ENCODE data around the gene CFAP45. TPM values are rescaled to one million over a fixed set of nuclear protein-coding genes. Genes with fewer than 3 reads are reported as not detected.

Gene CFAP45
- polyA plus RNA-seq, 2 of the 4 experiments (the other 2 are of a cell fraction), result 0.67 to 0.89 TPM

DNA sequence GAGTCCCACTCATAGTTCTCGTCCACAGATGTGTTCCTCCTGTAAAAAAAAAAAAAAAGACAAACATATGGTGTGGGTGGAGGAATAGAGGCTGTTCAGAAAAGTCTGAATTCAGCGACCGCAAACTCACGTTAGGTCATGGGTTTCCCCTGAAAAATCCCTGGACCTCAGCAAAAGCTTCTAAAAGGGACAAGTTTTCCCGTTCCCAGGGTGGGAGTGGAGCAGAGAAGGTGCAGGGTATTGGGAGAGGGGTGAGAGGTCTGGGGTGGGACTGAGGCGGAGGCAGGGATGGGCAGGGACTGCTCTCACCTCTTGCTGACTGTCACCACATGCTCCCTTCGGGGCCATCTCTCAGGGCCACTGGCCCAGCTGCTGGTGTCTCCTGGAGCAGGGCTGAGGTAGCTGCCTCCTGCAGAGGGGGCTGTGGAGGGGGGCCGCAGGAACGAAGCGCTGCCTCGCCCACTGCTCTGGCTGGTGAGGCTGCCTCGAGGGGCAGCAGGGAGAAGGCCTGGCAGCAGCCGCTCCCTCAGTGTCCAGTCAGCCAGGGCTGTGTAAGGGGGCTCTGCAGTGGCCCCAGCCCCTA is 28.0 kb upstream of the CFAP45 start:
- WGBS (ENCODE audit: missing lambda C conversion rate), result 73% methylated on average over 11 of the region's 13 CpGs
- no peak for FAIRE-seq
- H3K4me2 ChIP-seq, result no peak overlapping the region
- no peak for DNase-seq (ENCODE audit: low read depth in 1 of 2, low spot score in 1 of 2)
- POLR2A ChIA-PET, result no interaction called here
- no peak for ATAC-seq
- TF ChIP-seq, protein P1, sequence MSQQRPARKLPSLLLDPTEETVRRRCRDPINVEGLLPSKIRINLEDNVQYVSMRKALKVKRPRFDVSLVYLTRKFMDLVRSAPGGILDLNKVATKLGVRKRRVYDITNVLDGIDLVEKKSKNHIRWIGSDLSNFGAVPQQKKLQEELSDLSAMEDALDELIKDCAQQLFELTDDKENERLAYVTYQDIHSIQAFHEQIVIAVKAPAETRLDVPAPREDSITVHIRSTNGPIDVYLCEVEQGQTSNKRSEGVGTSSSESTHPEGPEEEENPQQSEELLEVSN (IDR thresholded peaks at IDR 0.05; ENCODE audit: borderline replicate concordance, low read depth), result no peak
- TF ChIP-seq ESRRA (IDR thresholded peaks at IDR 0.05; ENCODE audit: borderline replicate concordance, low read length) (no peak), RAD21 (conservative IDR thresholded peaks at IDR 0.05 in 1 of 2, IDR thresholded peaks at IDR 0.05 in 1 of 2) (no peak), CEBPB (IDR thresholded peaks at IDR 0.05) (no peak), FOXS1 (CRISPR knock-in tag; IDR thresholded peaks at IDR 0.05) (no peak), CTCF (IDR thresholded peaks at IDR 0.05) (no peak)
- H3K27ac ChIP-seq, result peak overlapping the region in 1 of 2 experiments; percentile 37; a peak in 2 of 6 replicates
- peaks cover 12% of the 10 kb centered on the region for H3K4me1 ChIP-seq
- no peaks in the 10 kb centered on the region for H3K9me3 ChIP-seq
- CTCF ChIA-PET, result interaction anchor here (1.7 to 22.4 kb wide), 3 partner anchors 9 to 81 kb away, joined by 7 to 665 read pairs (median 99); partner anchors contain the start of gene IGSF9
- no peak overlapping the region for H3K4me3 ChIP-seq

DNA sequence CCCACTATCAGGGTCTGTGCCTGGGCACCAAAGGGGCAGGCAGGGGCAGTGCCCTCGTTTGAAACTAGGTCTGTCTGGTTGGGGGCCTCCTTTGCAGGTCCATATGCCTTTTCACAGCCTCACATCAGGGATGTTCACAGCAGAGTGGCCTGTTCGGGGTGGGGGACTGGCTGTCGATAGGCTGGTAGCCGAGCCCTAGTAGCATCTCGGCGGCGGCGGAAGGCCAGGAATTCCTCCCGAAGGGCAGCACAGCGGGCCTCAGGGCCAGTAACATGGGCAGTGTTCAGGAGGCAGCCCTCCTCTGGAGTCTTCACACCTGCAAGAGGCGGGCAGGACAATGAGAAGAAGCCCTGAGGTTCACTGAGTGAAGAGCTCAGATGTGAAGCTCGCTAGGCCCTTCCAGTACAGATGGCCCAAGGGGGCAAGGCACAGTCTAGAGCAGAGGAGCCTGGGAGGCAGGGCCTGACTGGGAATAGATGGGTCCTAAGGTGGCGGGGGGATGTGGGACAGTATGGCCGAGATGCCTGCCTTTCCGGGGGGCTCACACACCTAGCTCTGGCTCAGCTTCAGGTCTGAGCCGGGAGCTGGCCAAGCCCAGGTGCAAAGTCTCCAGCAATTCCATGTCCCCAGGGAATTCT is 27.4 kb upstream of the CFAP45 start:
- CTCF ChIA-PET, result interaction anchor here (1.7 to 22.4 kb wide), 3 partner anchors 9 to 81 kb away, joined by 7 to 665 read pairs (median 99); partner anchors contain the start of gene IGSF9
- WGBS (ENCODE audit: missing lambda C conversion rate), result 91% methylated on average over 15 of the region's 16 CpGs

GRCh38 chr1:159925719-159926078 is 25.7 kb upstream of the CFAP45 start:
- Histone ChIP-seq H3K4me3 (peak overlapping the region; percentile 87), H3K9me3 (no peaks in the 10 kb centered on the region), H3K4me1 (peaks cover 35% of the 10 kb centered on the region), H3K4me2 (peak overlapping the region; percentile 97), H3K27ac (peak overlapping the region; percentile 97 to 99)
- FAIRE-seq (no peak), DNase-seq (ENCODE audit: low read depth in 1 of 2, low spot score in 1 of 2) (no peak), ATAC-seq (peak in 1 of 2 experiments; percentile 1; a peak in 1 of 6 replicates)
- 14% methylated on average over 7 of the region's 7 CpGs for WGBS (ENCODE audit: missing lambda C conversion rate)
- CTCF ChIA-PET, result interaction anchor here (1.2 to 22.4 kb wide), 7 partner anchors 9 to 126 kb away, joined by 3 to 665 read pairs (median 7); no protein-coding TSS in a partner anchor
- TF ChIP-seq USF2 (IDR thresholded peaks at IDR 0.05), result peak; percentile 40; the same call in 1 of the 2 replicates
- TF ChIP-seq RAD21 (conservative IDR thresholded peaks at IDR 0.05 in 1 of 2, IDR thresholded peaks at IDR 0.05 in 1 of 2), result no peak
- POLR2A ChIA-PET, result interaction anchor here (1.0 to 2.4 kb wide), 6 partner anchors 8 to 106 kb away, joined by 3 to 17 read pairs (median 4); partner anchors contain the start of genes IGSF9 and PIGM

More for the DNA sequence above, 27.4 kb upstream of the CFAP45 start:
- TF ChIP-seq GATA3 (IDR thresholded peaks at IDR 0.05; ENCODE audit: borderline replicate concordance), result no peak
- no peak for ATAC-seq
- FAIRE-seq, result no peak
- no peak for DNase-seq (ENCODE audit: low read depth in 1 of 2, low spot score in 1 of 2)
- Histone ChIP-seq H3K4me3 (no peak overlapping the region), H3K27ac (peak overlapping the region in 1 of 2 experiments; percentile 34; a peak in 3 of 6 replicates), H3K4me2 (no peak overlapping the region), H3K9me3 (no peaks in the 10 kb centered on the region), H3K4me1 (peaks cover 18% of the 10 kb centered on the region)
- POLR2A ChIA-PET, result no interaction called here

- Histone ChIP-seq H3K27ac (peak within 1 kb of the TSS; percentile 97 to 99), H3K4me1 (peaks cover 41% of the 10 kb centered on the region), H3K4me2 (peak within 1 kb of the TSS; percentile 97), H3K4me3 (peak within 1 kb of the TSS; percentile 87), H3K9me3 (no peaks in the 10 kb centered on the region)
- CTCF ChIA-PET, result interaction anchor here (0.8 to 22.4 kb wide), 10 partner anchors 9 to 748 kb away, joined by 3 to 665 read pairs (median 6); partner anchors contain the start of gene IGSF9
- peak; percentile 67 to 84 for ATAC-seq
- DNase-seq (ENCODE audit: low read depth in 1 of 2, low spot score in 1 of 2), result peak; percentile 92 to 96
- FAIRE-seq, result no peak
- POLR2A ChIA-PET, result interaction anchor here (1.0 to 2.4 kb wide), 6 partner anchors 9 to 107 kb away, joined by 3 to 17 read pairs (median 4); partner anchors contain the start of genes IGSF9 and PIGM
- WGBS (ENCODE audit: missing lambda C conversion rate), result 2% methylated on average over 34 of the region's 58 CpGs
- TF ChIP-seq FOSB (CRISPR knock-in tag; IDR thresholded peaks at IDR 0.05), result peak; percentile 91
- TF ChIP-seq FOXS1 (CRISPR knock-in tag; IDR thresholded peaks at IDR 0.05), result 0 out of 2 replicates have a peak, but pooled peaks have one; percentile 41
- TF ChIP-seq HDAC2 (IDR thresholded peaks at IDR 0.05), result no peak
- peak; percentile 28; the same call in 1 of the 2 replicates for TF ChIP-seq PHF8 (IDR thresholded peaks at IDR 0.05; ENCODE audit: borderline replicate concordance, low read depth)
- no peak for TF ChIP-seq MAFK (IDR thresholded peaks at IDR 0.05; ENCODE audit: partially characterized antibody)
- TF ChIP-seq SMC3 (IDR thresholded peaks at IDR 0.05), result no peak
- no peak for TF ChIP-seq ESRRA (IDR thresholded peaks at IDR 0.05; ENCODE audit: borderline replicate concordance, low read length)
- TF ChIP-seq, protein P2, sequence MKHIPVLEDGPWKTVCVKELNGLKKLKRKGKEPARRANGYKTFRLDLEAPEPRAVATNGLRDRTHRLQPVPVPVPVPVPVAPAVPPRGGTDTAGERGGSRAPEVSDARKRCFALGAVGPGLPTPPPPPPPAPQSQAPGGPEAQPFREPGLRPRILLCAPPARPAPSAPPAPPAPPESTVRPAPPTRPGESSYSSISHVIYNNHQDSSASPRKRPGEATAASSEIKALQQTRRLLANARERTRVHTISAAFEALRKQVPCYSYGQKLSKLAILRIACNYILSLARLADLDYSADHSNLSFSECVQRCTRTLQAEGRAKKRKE (CRISPR knock-in tag; IDR thresholded peaks at IDR 0.05; ENCODE audit: low read depth), result 0 out of 2 replicates have a peak, but pooled peaks have one; percentile 85
- no peak for TF ChIP-seq CHD2 (IDR thresholded peaks at IDR 0.05; ENCODE audit: low read length, partially characterized antibody)
- TF ChIP-seq NFE2L2 (conservative IDR thresholded peaks at IDR 0.05; ENCODE audit: low read length), result no peak
- peak; percentile 80 for TF ChIP-seq HOXB5 (CRISPR knock-in tag; IDR thresholded peaks at IDR 0.05)
Measured at GRCh38 chr1:159924791-159925718, 25.1 kb upstream of the CFAP45 start, which contains the start of gene TAGLN2. TSS of gene TAGLN2 (minus strand) at chr1:159925507. CDS start at chr1:159920509, 4,998 bp downstream.
